HG03135 (cell line): ENCODE measurements around the gene CNTNAP2.
A peak's percentile ranks its signal among the peaks of the same experiment; 100 is the strongest.
"Not testable (repeated sequence)": the region's sequence is repeated elsewhere in the genome, so short reads cannot be mapped to it uniquely, and the experiment has no call there.

Experiments
- ATAC-seq: cut with Tn5 transposase; IDR thresholded peaks from one replicate; pipeline ENCODE4 v1.9.1; 2021; ENCODE audit warnings: mild to moderate bottlenecking, moderate library complexity; ENCODE audit not compliant: unreplicated experiment

CNTNAP2 gene

GRCh38 chr7:148262721-148263229 is 2146.2 kb downstream of the CNTNAP2 start:
- ATAC-seq: peak; percentile 52

- ATAC-seq: peak; percentile 57
These were observed 2148.4 kb downstream of the CNTNAP2 start for GRCh38 chr7:148264933-148265557.

GRCh38 chr7:148265896-148266295 is 2149.3 kb downstream of the CNTNAP2 start:
- ATAC-seq: no peak

- ATAC-seq: no peak
These were observed 2150.2 kb downstream of the CNTNAP2 start for GRCh38 chr7:148266795-148267194.

- no peak for ATAC-seq
These were observed 2154.0 kb downstream of the CNTNAP2 start for GRCh38 chr7:148270576-148270975.

- no peak for ATAC-seq
These were observed 2157.5 kb downstream of the CNTNAP2 start for GRCh38 chr7:148274118-148274517.

GRCh38 chr7:148275359-148275890 is 2158.8 kb downstream of the CNTNAP2 start:
- ATAC-seq: no peak

- no peak for ATAC-seq
These were observed 2159.9 kb downstream of the CNTNAP2 start for GRCh38 chr7:148276314-148277041.

GRCh38 chr7:148277042-148277660 is 2160.6 kb downstream of the CNTNAP2 start:
- ATAC-seq: no peak

GRCh38 chr7:148286150-148286549 is 2169.5 kb downstream of the CNTNAP2 start:
- no peak for ATAC-seq

GRCh38 chr7:148287538-148287937 is 2170.9 kb downstream of the CNTNAP2 start:
- ATAC-seq: no peak

GRCh38 chr7:148288592-148289151 is 2172.1 kb downstream of the CNTNAP2 start:
- no peak for ATAC-seq

GRCh38 chr7:148289630-148290029 is 2173.0 kb downstream of the CNTNAP2 start:
- no peak for ATAC-seq

- ATAC-seq: no peak
These were observed 2173.9 kb downstream of the CNTNAP2 start for GRCh38 chr7:148290538-148290937.

GRCh38 chr7:148291799-148292198 is 2175.2 kb downstream of the CNTNAP2 start:
- ATAC-seq: no peak

- no peak for ATAC-seq
These were observed 2180.5 kb downstream of the CNTNAP2 start for GRCh38 chr7:148296994-148297644.

GRCh38 chr7:148298768-148299167 is 2182.2 kb downstream of the CNTNAP2 start:
- ATAC-seq: not testable (repeated sequence)

GRCh38 chr7:148299350-148300276 is 2183.0 kb downstream of the CNTNAP2 start:
- ATAC-seq: no peak

- ATAC-seq: not testable (repeated sequence)
These were observed 2185.8 kb downstream of the CNTNAP2 start for GRCh38 chr7:148302436-148302835.
